HG03097 (cell line): Measurements from ENCODE around the gene LRRC37A3.
"Not testable (repeated sequence)": the region's sequence is repeated elsewhere in the genome, so short reads cannot be mapped to it uniquely, and the experiment has no call there.

Experiments used
- ATAC-seq: cut with Tn5 transposase; IDR thresholded peaks from one replicate; pipeline ENCODE4 v1.9.1; 2021; ENCODE audit not compliant: unreplicated experiment, low FRiP score

LRRC37A3 gene

DNA sequence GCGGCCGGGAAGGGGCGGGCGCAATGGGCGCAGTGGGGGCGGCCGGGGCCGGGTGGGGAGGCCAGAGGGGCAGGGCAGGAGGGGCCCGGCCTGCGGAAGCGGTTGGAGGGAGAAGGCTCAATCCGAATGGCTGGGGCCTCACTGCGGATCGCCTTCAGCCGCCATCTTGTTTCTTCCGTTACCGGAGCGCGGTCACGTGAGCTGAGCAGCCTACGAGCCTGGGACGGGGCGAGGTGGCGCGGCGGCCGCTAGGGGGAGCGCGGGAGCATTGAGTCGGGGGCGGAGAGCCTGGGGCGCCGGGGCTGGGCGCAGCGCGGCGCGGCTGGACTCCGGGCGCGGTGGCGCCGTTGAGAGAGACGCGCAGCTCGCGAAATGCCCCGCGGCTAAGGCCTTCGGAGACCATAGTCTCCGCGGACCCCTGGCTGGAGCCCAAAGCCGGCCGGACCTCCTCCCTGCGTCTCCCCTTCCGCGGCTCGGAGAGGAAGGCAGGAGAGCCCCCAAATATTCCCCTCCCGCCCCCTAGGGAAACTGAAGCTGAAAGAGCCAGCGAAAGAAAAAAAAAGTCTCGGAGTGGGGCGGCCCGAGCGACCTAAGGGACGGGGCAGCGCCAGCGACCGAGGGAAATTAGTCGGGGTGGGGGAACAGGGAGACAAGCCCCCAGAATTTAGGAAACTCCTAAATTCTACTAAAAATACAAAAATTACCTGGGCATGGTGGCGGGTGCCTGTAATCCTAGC, at the start of gene LRRC37A3:
Gene LRRC37A3 (minus strand): TSS at position 190 of the 737 bp plus-strand sequence. CDS start 22,221 bp downstream, outside the sequence.
- peak; percentile 92 for ATAC-seq

DNA sequence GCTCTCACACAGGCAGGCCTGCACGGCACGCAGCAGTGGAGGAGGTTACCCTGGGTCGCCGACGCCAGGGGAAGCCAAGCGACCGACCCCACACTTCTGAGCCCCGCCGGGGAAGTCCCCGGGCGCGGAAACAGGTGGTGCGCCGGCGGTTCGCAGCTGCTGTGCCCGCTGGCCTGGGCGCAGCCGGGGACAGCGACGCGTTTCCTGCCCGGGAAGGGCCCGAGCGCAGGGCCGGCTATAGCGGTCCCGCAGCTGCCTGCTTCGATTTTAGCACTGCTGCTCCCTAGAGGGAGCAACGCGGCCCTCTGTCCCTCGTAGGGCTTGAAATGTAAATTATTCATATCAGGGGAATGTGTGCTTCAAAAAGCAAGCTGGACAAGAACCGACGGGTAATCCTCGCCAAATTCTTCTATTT, 46.6 kb upstream of the LRRC37A3 start:
- peak; percentile 90 for ATAC-seq

DNA sequence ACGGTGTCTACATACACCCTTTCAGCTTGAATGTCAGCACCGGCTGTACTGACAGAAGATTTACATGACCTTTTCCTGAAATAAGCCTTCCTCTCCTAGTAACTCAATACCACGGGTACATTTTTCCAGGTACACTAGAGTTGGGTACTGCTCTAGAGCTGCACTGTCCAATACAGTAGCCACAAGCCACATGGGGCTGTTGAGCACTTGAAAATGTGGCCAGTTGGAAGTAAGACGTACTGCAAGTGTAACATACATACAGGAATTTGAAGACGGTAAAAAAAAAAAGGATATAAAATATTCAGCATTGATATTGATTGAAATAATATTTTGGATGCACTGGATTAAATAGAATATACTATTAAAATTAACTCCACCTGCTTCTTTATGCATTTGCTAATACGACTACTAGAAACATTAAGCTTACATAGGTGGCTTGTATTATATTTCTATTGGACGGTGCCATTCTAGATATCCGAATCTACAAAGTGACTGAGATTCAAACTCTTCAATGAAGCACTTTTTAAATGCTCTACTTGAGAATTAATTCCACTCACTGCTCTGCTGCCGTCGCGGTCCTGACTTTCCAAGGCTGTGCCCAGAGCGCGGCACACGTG, 46.1 kb upstream of the LRRC37A3 start:
- not testable (repeated sequence) for ATAC-seq

GRCh38 chr17:64964796-64965195, 45.5 kb upstream of the LRRC37A3 start:
- ATAC-seq, result no peak

DNA sequence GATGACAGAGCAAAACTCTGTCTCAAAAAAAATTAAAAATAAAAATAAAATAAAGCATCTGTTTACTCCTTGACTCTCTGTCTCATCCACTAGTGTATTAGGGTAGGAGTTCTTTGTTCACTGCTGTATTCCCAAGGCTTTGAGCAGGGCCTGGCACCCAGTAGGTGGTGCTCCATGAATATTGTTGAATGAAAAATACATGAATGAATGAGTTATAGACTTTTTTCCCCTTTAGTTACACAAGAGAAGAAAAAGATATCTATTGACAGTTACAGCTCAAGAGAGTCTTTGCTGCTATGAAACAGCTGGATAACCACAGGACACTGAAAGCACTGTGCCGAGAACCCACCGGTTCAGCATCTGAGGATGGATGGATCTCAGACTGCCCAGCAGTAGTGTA, 44.5 kb upstream of the LRRC37A3 start:
- ATAC-seq, result not testable (repeated sequence)

DNA sequence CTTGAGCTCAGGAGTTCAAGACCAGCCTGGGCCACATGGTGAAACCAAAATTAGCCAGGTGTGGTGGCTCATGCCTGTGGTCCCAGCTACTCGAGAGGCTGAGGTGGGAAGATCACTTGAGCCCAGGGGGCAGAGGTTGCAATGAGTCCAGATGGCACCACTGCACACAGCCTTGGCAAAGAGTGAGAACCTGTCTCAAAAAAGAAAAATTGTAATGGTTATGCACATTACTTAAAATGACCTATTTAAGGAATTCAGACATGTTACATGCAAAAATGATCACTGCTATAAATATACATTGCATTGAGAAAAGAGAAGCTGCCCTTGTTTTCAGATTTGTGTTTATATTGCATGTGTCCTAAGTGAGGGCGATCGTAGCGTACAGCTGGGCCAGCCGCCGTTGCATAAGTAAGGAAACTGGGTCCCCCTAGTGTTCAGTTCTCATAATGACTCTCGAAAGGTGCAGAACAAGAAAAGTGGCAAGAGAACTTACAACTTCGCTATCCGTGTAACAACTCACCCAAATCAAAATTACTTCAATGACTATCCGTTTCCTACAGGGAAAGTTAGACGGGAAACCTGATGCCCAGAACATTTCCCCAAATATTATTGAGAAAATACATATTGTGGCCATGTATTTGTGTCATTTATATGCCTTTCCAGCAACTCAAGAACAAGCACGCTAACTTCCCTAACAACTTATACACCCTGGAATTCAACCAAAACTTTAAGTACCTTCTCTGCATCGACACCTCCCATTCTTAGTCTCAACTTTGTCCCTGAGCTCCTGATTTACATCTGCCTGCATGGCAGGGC, 42.5 kb upstream of the LRRC37A3 start:
- ATAC-seq, result peak; percentile 38

DNA sequence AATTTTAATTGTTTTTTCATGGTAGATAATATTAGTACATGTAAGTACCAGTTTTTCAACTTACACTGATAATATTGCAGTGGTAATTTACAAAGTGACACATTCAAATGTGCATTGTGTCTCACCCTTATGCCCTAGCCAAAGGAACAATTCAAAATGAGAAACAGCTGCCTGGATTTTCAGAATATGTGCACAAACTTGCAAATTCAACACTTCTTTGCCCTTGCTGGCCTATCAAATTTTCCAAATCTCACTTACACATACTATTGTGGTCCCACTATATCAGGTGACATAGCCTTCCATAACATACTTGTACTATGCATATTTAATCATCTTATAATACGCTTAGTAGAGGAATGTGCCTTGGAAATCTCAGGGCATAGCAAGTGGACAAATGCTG, 32.6 kb upstream of the LRRC37A3 start:
- no peak for ATAC-seq

DNA sequence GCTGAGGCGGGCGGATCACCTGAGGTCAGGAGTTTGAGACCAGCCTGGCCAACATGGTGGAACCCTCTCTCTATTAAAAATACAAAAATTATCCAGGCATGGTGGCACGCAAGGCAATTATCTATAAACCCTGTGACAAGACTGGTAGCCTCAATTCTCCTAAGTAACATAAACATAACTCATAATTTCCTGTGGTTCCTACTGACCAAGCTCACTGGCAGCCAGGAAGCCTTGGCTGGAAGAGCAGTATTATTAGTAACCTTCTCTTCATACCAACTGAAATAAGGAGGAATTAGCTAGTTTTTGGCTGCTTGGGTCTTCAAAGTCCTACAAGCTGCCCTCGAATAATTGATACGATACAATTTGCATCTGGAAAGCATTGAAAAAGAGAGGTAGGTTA, 31.6 kb upstream of the LRRC37A3 start:
- ATAC-seq, result no peak

- ATAC-seq, result no peak
These were observed 27.9 kb upstream of the LRRC37A3 start for GRCh38 chr17:64947152-64947551.

GRCh38 chr17:64941761-64942160, 22.5 kb upstream of the LRRC37A3 start:
- ATAC-seq, result no peak

DNA sequence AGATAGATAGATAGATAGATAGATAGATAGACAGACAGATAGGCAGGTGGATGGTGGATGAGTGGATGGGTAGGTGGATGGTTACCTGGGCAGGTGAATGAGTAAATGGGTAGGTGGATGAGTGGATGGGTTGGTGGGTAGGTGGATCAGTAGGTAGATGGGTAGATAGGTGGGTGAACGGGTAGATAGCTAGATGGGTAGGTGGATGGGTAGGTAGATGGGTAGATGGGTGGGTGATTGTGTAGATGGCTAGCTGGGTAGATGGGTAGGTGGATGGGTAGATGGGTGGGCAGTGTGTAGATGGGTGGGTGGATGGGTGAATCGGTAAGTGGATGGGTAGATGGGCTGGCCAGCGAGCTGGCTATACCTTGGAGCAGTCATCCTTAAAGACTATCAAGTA, 21.8 kb upstream of the LRRC37A3 start:
- no peak for ATAC-seq

- ATAC-seq, result no peak
These were observed 20.8 kb upstream of the LRRC37A3 start for GRCh38 chr17:64940055-64940454.

DNA sequence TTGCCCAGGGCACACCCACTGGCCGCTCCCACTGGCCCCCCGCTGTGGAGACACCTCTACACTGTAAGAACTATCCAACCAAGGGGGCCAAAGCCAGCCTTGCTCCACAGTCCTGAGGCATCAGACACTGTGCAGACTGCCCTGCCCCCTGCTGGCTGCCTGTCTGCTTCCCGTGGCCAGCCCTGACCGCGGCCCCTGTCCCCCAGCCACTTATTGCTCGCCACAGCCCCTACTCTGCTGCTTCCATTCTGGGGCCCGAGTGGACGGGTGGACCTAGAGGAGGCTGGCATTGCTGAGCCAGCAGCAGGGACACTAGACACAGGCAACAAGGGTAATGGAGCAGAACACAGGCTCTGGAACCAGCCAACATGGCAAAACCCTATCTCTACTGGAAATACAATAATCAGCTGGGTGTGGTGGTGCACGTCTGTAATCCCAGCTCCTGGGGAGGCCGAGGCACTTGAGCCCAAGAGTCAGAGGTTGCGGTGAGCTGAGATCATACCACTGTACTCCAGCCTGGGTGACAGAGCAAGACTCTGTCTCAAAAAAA, 19.7 kb upstream of the LRRC37A3 start:
- no peak for ATAC-seq

GRCh38 chr17:64938290-64938689, 19.0 kb upstream of the LRRC37A3 start:
- no peak for ATAC-seq

GRCh38 chr17:64936117-64936516, 16.8 kb upstream of the LRRC37A3 start:
- no peak for ATAC-seq

DNA sequence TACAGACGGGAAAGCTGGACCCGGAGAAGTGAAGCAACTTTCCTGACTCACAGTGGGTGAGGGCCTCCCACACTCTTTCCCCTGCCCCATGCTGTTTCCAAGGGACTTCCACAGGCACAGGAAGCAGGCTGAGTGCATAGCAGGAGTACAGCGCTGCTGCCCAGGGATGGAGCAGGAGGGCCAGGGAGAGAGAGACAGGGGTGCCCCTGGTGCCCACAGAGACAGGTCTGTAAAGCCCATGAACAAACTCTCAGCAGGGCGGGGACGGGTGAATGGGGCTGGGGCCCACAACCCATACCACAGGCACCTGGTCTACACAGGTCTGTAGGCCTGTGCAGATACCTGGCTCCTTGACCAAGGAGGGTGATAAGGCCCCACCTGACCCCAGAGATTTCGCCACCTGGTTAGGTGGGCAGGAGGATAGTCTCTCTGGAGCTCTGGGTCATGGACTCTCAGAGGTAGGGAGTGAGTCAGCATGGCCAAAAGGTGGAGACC, 15.1 kb upstream of the LRRC37A3 start:
- ATAC-seq, result not testable (repeated sequence)

- ATAC-seq, result not testable (repeated sequence)
These were observed 13.6 kb upstream of the LRRC37A3 start for GRCh38 chr17:64932850-64933249.

GRCh38 chr17:64930374-64930773, 11.1 kb upstream of the LRRC37A3 start:
- ATAC-seq, result not testable (repeated sequence)

DNA sequence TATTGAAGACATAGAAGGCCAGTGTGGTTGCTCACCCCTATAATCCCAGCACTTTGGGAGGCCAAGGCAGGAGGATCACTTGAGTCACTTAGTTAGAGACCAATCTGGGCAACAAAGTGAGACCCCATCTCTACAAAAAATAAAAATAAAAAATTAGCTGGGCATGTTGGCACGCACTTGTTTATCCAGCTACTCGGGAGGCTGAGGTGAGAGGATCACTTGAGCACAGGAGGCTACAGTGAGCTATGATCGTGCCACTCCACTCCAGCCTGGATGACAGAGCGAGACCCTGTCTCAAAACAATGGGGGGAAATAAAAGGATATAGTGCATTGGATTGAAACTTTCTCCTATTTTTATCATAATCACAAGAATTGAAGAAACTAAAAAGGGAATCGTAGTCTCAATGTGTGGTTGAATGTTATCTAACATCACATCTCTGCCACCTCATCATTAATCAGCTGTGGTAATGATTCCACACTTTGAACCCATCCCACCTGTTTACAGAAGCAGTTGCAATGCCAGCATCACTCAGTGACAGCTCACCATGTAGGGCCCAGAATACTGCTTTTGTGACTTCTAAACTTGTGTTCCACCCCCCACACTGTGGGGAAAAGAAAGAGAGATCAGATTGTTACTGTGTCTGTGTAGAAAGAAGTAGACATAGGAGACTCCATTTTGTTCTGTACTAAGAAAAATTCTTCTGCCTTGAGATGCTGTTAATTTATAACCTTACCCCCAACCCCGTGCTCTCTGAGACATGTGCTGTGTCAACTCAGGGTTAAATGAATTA, 10.3 kb upstream of the LRRC37A3 start:
- ATAC-seq, result not testable (repeated sequence)

DNA sequence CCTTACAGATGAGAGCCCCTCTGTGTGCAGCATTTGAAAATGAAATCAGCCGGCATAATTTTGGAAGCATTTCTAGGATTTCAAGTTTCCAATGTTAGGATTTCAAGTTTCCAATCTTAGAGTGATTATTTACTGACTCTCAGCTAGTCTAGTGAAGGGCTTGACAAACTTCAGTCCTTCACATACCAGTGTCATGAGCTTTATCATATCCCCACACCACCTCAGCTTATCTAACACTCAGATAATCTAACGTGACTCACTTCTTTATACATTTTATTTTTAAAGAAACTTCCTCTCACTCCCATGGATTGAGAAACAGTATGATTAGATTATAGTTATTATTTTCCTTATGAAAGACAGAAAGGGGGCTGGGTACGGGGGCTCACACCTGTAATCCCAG, 9.4 kb upstream of the LRRC37A3 start:
- not testable (repeated sequence) for ATAC-seq
